Rectal smooth muscle tissue (tissue), 1 donor: ENCODE measurements around the gene HNRNPU.

Experiments
- H3K27ac ChIP-seq: one replicate; pipeline ENCODE4 v1.7.0; 2013; ENCODE audit warnings: low read depth, low read length, inconsistent platforms
- H3K27me3 ChIP-seq: one replicate; pipeline ENCODE4 v1.7.0; 2013; ENCODE audit warnings: low read length; ENCODE audit not compliant: control insufficient read depth, insufficient read depth
- H3K36me3 ChIP-seq: one replicate; pipeline ENCODE4 v1.7.0; 2013; ENCODE audit warnings: low read length; ENCODE audit not compliant: control insufficient read depth, insufficient read depth
- H3K4me1 ChIP-seq: one replicate; pipeline ENCODE4 v1.7.0; 2013; ENCODE audit warnings: low read length; ENCODE audit not compliant: control insufficient read depth, insufficient read depth
- H3K4me3 ChIP-seq: one replicate; pipeline ENCODE4 v1.7.0; 2013; ENCODE audit warnings: low read length
- H3K9ac ChIP-seq: one replicate; pipeline ENCODE4 v1.7.0; 2013; ENCODE audit warnings: low read length

Gene HNRNPU

GRCh38 chr1:244864253-244865027 lies at the start of gene HNRNPU:
HNRNPU (minus strand) TSS chr1:244864543; CDS start chr1:244864307, 236 bp downstream.
- Histone ChIP-seq H3K4me3 (peak within 1 kb of the TSS; percentile 91), H3K4me1 (peaks cover 20% of the 10 kb centered on the region), H3K9ac (peak within 1 kb of the TSS; percentile 100), H3K27me3 (no peaks in the 10 kb centered on the region), H3K36me3 (peaks cover 8% of the 10 kb centered on the region), H3K27ac (peak within 1 kb of the TSS; percentile 100)

- H3K27ac ChIP-seq, result no peak overlapping the region
- no peak overlapping the region for H3K9ac ChIP-seq
- no peaks in the 10 kb centered on the region for H3K36me3 ChIP-seq
- no peaks in the 10 kb centered on the region for H3K27me3 ChIP-seq
- no peaks in the 10 kb centered on the region for H3K4me1 ChIP-seq
- H3K4me3 ChIP-seq, result no peak overlapping the region
Measured at GRCh38 chr1:244913806-244914205, 49.5 kb upstream of the HNRNPU start.

GRCh38 chr1:244904119-244904518 lies 39.8 kb upstream of the HNRNPU start:
- H3K27ac ChIP-seq, result no peak overlapping the region
- H3K9ac ChIP-seq, result no peak overlapping the region
- no peaks in the 10 kb centered on the region for H3K27me3 ChIP-seq
- no peaks in the 10 kb centered on the region for H3K36me3 ChIP-seq
- no peak overlapping the region for H3K4me3 ChIP-seq
- H3K4me1 ChIP-seq, result no peaks in the 10 kb centered on the region

GRCh38 chr1:244901400-244902015 lies 37.2 kb upstream of the HNRNPU start:
- no peak overlapping the region for H3K27ac ChIP-seq
- H3K36me3 ChIP-seq, result no peaks in the 10 kb centered on the region
- no peak overlapping the region for H3K4me3 ChIP-seq
- no peak overlapping the region for H3K9ac ChIP-seq
- H3K27me3 ChIP-seq, result no peaks in the 10 kb centered on the region
- no peaks in the 10 kb centered on the region for H3K4me1 ChIP-seq

- Histone ChIP-seq H3K27me3 (no peaks in the 10 kb centered on the region), H3K36me3 (no peaks in the 10 kb centered on the region), H3K4me3 (no peak overlapping the region), H3K4me1 (no peaks in the 10 kb centered on the region), H3K9ac (no peak overlapping the region), H3K27ac (no peak overlapping the region)
Measured at GRCh38 chr1:244897476-244898254, 33.3 kb upstream of the HNRNPU start.

GRCh38 chr1:244896550-244896949 lies 32.2 kb upstream of the HNRNPU start:
- Histone ChIP-seq H3K36me3 (no peaks in the 10 kb centered on the region), H3K27ac (no peak overlapping the region), H3K4me1 (no peaks in the 10 kb centered on the region), H3K9ac (no peak overlapping the region), H3K4me3 (no peak overlapping the region), H3K27me3 (no peaks in the 10 kb centered on the region)

GRCh38 chr1:244893836-244894235 lies 29.5 kb upstream of the HNRNPU start:
- Histone ChIP-seq H3K4me3 (no peak overlapping the region), H3K27me3 (no peaks in the 10 kb centered on the region), H3K36me3 (no peaks in the 10 kb centered on the region), H3K9ac (no peak overlapping the region), H3K4me1 (no peaks in the 10 kb centered on the region), H3K27ac (no peak overlapping the region)

GRCh38 chr1:244887281-244887680 lies 22.9 kb upstream of the HNRNPU start:
- Histone ChIP-seq H3K27ac (no peak overlapping the region), H3K4me1 (no peaks in the 10 kb centered on the region), H3K36me3 (no peaks in the 10 kb centered on the region), H3K4me3 (no peak overlapping the region), H3K9ac (no peak overlapping the region), H3K27me3 (no peaks in the 10 kb centered on the region)

- no peaks in the 10 kb centered on the region for H3K36me3 ChIP-seq
- H3K9ac ChIP-seq, result no peak overlapping the region
- no peaks in the 10 kb centered on the region for H3K4me1 ChIP-seq
- H3K27me3 ChIP-seq, result no peaks in the 10 kb centered on the region
- H3K27ac ChIP-seq, result no peak overlapping the region
- H3K4me3 ChIP-seq, result no peak overlapping the region
Measured at GRCh38 chr1:244881552-244882280, 17.4 kb upstream of the HNRNPU start.

GRCh38 chr1:244878681-244879080 lies 14.3 kb upstream of the HNRNPU start:
- no peak overlapping the region for H3K4me3 ChIP-seq
- no peak overlapping the region for H3K27ac ChIP-seq
- H3K9ac ChIP-seq, result no peak overlapping the region
- no peaks in the 10 kb centered on the region for H3K4me1 ChIP-seq
- no peaks in the 10 kb centered on the region for H3K27me3 ChIP-seq
- no peaks in the 10 kb centered on the region for H3K36me3 ChIP-seq

GRCh38 chr1:244876228-244876910 lies 12.0 kb upstream of the HNRNPU start:
- no peaks in the 10 kb centered on the region for H3K27me3 ChIP-seq
- H3K9ac ChIP-seq, result no peak overlapping the region
- H3K4me1 ChIP-seq, result no peaks in the 10 kb centered on the region
- no peaks in the 10 kb centered on the region for H3K36me3 ChIP-seq
- H3K27ac ChIP-seq, result no peak overlapping the region
- no peak overlapping the region for H3K4me3 ChIP-seq
